ENCODE data around the gene ERBB2.
A peak's percentile ranks its signal among the peaks of the same experiment; 100 is the strongest.
"Not testable (repeated sequence)": the region's sequence is repeated elsewhere in the genome, so short reads cannot be mapped to it uniquely, and the experiment has no call there.

Gene ERBB2

GRCh38 chr17:39679521-39680192 is 20.2 kb upstream of the ERBB2 start:
- no peak for DNase-seq

GRCh38 chr17:39683295-39683939 is 16.4 kb upstream of the ERBB2 start:
- no peak for DNase-seq

- DNase-seq, result no peak
Measured at GRCh38 chr17:39684369-39685192, 15.3 kb upstream of the ERBB2 start.

GRCh38 chr17:39687101-39687545 is 12.7 kb upstream of the ERBB2 start:
- DNase-seq, result no peak

- DNase-seq, result peak; percentile 69
Measured at GRCh38 chr17:39687546-39688474, 12.1 kb upstream of the ERBB2 start, which contains the start of gene PGAP3. Gene PGAP3, minus strand, starts transcription at chr17:39688057. Its CDS starts 43 bp downstream, at chr17:39688014.

- DNase-seq, result no peak
Measured at GRCh38 chr17:39688475-39688835, 11.4 kb upstream of the ERBB2 start.

GRCh38 chr17:39688945-39689344 is 10.9 kb upstream of the ERBB2 start:
- DNase-seq, result no peak

- no peak for DNase-seq
Measured at GRCh38 chr17:39694593-39694992, 5.3 kb upstream of the ERBB2 start.

- no peak for DNase-seq
Measured at GRCh38 chr17:39695089-39695474, 4.8 kb upstream of the ERBB2 start.

- DNase-seq, result no peak
Measured at GRCh38 chr17:39696731-39697130, 3.1 kb upstream of the ERBB2 start.

- DNase-seq, result no peak
Measured at GRCh38 chr17:39697961-39698360, 1.9 kb upstream of the ERBB2 start.

- DNase-seq, result not testable (repeated sequence)
Measured at GRCh38 chr17:39699157-39699817, 577 bp upstream of the ERBB2 start.

GRCh38 chr17:39700148-39700987 is 504 bp downstream of the ERBB2 start:
- no peak for DNase-seq

GRCh38 chr17:39701012-39701783 is 1.3 kb downstream of the ERBB2 start:
- DNase-seq, result no peak

GRCh38 chr17:39701784-39702422 is 2.0 kb downstream of the ERBB2 start:
- no peak for DNase-seq

GRCh38 chr17:39702901-39703893 is 3.3 kb downstream of the ERBB2 start:
- DNase-seq, result no peak

- DNase-seq, result no peak
Measured at GRCh38 chr17:39703913-39704312, 4.0 kb downstream of the ERBB2 start.

- no peak for DNase-seq
Measured at GRCh38 chr17:39704821-39705551, 5.1 kb downstream of the ERBB2 start.

Measured in GOT3 (cell line).